ENCODE results near the gene WDR86. TPM values are rescaled to one million over a fixed set of nuclear protein-coding genes. Genes with fewer than 3 reads are reported as not detected.

WDR86 gene, protein sequence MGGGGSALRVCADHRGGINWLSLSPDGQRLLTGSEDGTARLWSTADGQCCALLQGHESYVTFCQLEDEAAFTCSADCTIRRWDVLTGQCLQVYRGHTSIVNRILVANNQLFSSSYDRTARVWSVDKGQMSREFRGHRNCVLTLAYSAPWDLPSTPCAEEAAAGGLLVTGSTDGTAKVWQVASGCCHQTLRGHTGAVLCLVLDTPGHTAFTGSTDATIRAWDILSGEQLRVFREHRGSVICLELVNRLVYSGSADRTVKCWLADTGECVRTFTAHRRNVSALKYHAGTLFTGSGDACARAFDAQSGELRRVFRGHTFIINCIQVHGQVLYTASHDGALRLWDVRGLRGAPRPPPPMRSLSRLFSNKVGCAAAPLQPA
- polyA plus RNA-seq (2012; ENCODE audit: low read depth, missing spikeins), result 0.23 TPM

DNA sequence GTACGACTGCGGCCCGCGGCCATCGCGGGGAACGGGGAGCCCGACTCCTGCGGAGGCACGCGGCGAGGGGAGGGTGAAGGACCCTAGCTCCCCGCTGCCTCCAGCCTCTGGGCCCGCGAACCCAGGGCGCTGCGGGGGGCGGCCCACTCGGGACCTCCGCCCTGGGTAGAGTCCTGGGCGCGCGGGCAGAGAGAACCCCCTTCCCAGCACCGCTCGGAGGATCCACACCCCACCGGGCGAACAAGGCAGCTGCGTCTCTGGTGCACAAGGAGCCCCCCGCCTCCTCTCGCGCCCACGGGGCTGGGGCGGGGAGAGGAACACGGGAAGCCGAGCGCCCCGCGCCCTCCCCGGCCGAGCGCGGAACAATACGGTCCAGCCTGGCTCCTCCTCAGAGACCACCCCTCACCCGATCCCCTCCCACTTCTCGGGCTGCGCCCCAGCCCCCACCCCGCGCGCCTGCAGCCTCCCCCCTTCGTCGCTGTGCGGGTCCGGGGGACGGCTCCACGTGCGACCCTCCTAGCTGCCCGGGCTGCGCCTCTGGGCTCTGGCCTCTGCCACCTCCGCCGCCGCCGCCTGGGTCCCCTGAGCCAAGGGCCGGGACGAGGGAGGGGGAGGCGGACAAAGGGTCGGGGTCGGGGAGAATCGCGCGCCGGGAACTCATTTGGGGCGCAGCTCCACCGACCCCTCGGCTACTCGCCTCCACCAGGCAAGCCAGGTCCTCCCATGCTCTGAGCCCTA is at the start of gene WDR86:
Gene WDR86, minus strand, starts transcription at position 372 of the 738 bp plus-strand sequence. CDS start 449 bp downstream, outside the sequence.
- FAIRE-seq, result no peak
- TF ChIP-seq POU2F2 (IDR thresholded peaks at IDR 0.05; ENCODE audit: low read depth, low read length), result no peak
- TF ChIP-seq TAF1 (IDR thresholded peaks at IDR 0.05; ENCODE audit: low read depth, low read length), result no peak
- no peak for TF ChIP-seq SPI1 (IDR thresholded peaks at IDR 0.05; ENCODE audit: low read depth, low read length)
- no peak for TF ChIP-seq POLR2AphosphoS5 (IDR thresholded peaks at IDR 0.05; ENCODE audit: low read depth, low read length)
- no peak for TF ChIP-seq POLR2A (IDR thresholded peaks at IDR 0.05; ENCODE audit: low read depth, low read length)
- no peak for TF ChIP-seq PAX5 (IDR thresholded peaks at IDR 0.05; ENCODE audit: insufficient read depth, low read length, severe bottlenecking)

DNA sequence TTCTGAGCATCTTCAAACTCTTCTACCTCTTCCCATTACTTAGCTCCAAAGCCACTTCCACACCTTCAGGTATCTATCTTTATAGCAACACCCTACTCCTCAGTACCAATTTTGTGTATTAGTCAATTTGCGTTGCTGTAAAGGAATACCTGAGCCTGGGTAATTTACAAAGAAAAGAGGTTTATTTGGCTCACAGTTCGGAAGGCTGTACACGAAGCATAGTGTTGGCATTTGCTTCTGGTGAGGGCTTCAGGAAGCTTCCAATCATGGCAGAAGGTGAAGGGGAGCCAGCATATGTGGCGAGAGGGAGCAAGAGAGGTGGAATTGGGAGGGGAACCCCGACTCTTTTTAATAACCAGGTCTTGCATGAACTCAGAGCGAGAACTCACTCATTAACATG is 47.7 kb upstream of the WDR86 start:
- TF ChIP-seq POLR2AphosphoS5 (IDR thresholded peaks at IDR 0.05; ENCODE audit: low read depth, low read length) (no peak), PAX5 (IDR thresholded peaks at IDR 0.05; ENCODE audit: insufficient read depth, low read length, severe bottlenecking) (no peak), TAF1 (IDR thresholded peaks at IDR 0.05; ENCODE audit: low read depth, low read length) (no peak), POLR2A (IDR thresholded peaks at IDR 0.05; ENCODE audit: low read depth, low read length) (no peak)
- DNase-seq (ENCODE audit: insufficient read length, low spot score) (no peak), FAIRE-seq (no peak)

More for the DNA sequence above, at the start of gene WDR86:
- DNase-seq (ENCODE audit: insufficient read length, low spot score), result peak; percentile 18

DNA sequence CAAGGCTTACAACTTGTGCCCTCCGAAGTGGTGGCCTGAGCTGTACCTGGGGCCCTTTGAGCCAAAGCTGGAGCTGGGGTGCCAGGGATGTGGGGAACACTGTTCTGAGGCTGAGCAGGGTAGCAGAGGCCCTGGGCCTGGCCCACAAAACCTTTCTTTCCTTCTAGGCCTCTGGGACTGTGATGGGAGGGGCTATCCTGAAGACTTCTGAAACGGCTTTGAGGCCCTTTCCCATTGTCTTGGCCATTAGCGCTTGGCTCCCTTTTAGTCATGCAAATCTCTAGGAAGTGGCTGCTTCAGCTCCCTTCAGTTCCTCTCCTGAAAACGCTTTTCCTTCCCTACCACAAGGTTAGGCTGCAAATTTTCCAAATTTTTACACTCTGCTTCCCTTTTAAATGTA is 46.9 kb upstream of the WDR86 start:
- FAIRE-seq (no peak), DNase-seq (ENCODE audit: insufficient read length, low spot score) (no peak)
- TF ChIP-seq TAF1 (IDR thresholded peaks at IDR 0.05; ENCODE audit: low read depth, low read length) (no peak), PAX5 (IDR thresholded peaks at IDR 0.05; ENCODE audit: insufficient read depth, low read length, severe bottlenecking) (no peak), POU2F2 (IDR thresholded peaks at IDR 0.05; ENCODE audit: low read depth, low read length) (no peak), POLR2AphosphoS5 (IDR thresholded peaks at IDR 0.05; ENCODE audit: low read depth, low read length) (no peak), POLR2A (IDR thresholded peaks at IDR 0.05; ENCODE audit: low read depth, low read length) (no peak), SPI1 (IDR thresholded peaks at IDR 0.05; ENCODE audit: low read depth, low read length) (no peak)

DNA sequence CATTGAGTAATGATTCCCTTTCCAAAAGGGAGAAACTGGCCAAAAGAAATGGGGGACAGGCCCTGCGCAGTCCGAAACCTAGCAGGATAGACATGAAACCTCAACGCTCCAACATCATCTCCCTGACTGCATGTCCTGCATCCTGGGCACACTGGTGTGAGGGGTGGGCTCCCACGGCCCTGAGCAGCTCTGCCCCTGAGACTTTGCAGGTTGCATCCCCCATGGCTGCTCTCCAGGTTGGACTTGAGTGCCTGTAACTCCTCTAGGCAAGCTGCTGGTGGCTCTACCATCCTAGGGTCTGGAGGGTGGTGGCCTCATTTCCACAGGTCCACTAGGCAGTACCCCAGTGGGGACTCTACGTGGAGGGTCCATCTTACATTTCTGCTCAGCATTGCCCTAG is 46.4 kb upstream of the WDR86 start:
- DNase-seq (ENCODE audit: insufficient read length, low spot score) (no peak), FAIRE-seq (no peak)
- no peak for TF ChIP-seq POU2F2 (IDR thresholded peaks at IDR 0.05; ENCODE audit: low read depth, low read length)
- no peak for TF ChIP-seq SPI1 (IDR thresholded peaks at IDR 0.05; ENCODE audit: low read depth, low read length)
- TF ChIP-seq POLR2AphosphoS5 (IDR thresholded peaks at IDR 0.05; ENCODE audit: low read depth, low read length), result no peak
- TF ChIP-seq POLR2A (IDR thresholded peaks at IDR 0.05; ENCODE audit: low read depth, low read length), result no peak
- no peak for TF ChIP-seq TAF1 (IDR thresholded peaks at IDR 0.05; ENCODE audit: low read depth, low read length)
- no peak for TF ChIP-seq PAX5 (IDR thresholded peaks at IDR 0.05; ENCODE audit: insufficient read depth, low read length, severe bottlenecking)

DNA sequence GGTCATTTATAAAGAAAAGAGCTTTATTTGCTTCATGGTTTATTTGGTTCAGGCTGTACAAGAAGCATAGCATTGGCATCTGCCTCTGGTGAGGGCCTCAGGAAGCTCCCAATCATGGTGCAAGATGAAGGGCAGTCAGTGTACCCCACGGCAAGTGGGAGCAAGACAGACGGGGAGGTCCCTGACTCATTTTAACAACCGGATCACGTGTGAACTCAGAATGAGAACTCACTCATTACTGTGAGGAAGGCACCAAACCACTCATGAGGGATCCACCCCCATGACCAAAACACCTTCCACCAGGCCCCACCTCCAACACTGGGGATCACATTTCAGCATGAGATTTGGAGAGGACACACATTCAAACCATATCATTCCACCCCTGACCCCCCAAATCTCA is 45.9 kb upstream of the WDR86 start:
- DNase-seq (ENCODE audit: insufficient read length, low spot score) (no peak), FAIRE-seq (no peak)
- no peak for TF ChIP-seq SPI1 (IDR thresholded peaks at IDR 0.05; ENCODE audit: low read depth, low read length)
- no peak for TF ChIP-seq PAX5 (IDR thresholded peaks at IDR 0.05; ENCODE audit: insufficient read depth, low read length, severe bottlenecking)
- TF ChIP-seq TAF1 (IDR thresholded peaks at IDR 0.05; ENCODE audit: low read depth, low read length), result no peak
- TF ChIP-seq POLR2AphosphoS5 (IDR thresholded peaks at IDR 0.05; ENCODE audit: low read depth, low read length), result no peak
- no peak for TF ChIP-seq POU2F2 (IDR thresholded peaks at IDR 0.05; ENCODE audit: low read depth, low read length)
- no peak for TF ChIP-seq POLR2A (IDR thresholded peaks at IDR 0.05; ENCODE audit: low read depth, low read length)

- no peak for FAIRE-seq
- TF ChIP-seq POLR2A (IDR thresholded peaks at IDR 0.05; ENCODE audit: low read depth, low read length), result no peak
- no peak for TF ChIP-seq POU2F2 (IDR thresholded peaks at IDR 0.05; ENCODE audit: low read depth, low read length)
- TF ChIP-seq SPI1 (IDR thresholded peaks at IDR 0.05; ENCODE audit: low read depth, low read length), result no peak
- TF ChIP-seq TAF1 (IDR thresholded peaks at IDR 0.05; ENCODE audit: low read depth, low read length), result no peak
- no peak for TF ChIP-seq PAX5 (IDR thresholded peaks at IDR 0.05; ENCODE audit: insufficient read depth, low read length, severe bottlenecking)
- TF ChIP-seq POLR2AphosphoS5 (IDR thresholded peaks at IDR 0.05; ENCODE audit: low read depth, low read length), result no peak
- no peak for DNase-seq (ENCODE audit: insufficient read length, low spot score)
Measured at GRCh38 chr7:151454932-151455530, 45.2 kb upstream of the WDR86 start.

GRCh38 chr7:151454305-151454704 is 44.5 kb upstream of the WDR86 start:
- DNase-seq (ENCODE audit: insufficient read length, low spot score) (no peak), FAIRE-seq (no peak)
- TF ChIP-seq POLR2A (IDR thresholded peaks at IDR 0.05; ENCODE audit: low read depth, low read length) (no peak), SPI1 (IDR thresholded peaks at IDR 0.05; ENCODE audit: low read depth, low read length) (no peak), POLR2AphosphoS5 (IDR thresholded peaks at IDR 0.05; ENCODE audit: low read depth, low read length) (no peak), PAX5 (IDR thresholded peaks at IDR 0.05; ENCODE audit: insufficient read depth, low read length, severe bottlenecking) (no peak), POU2F2 (IDR thresholded peaks at IDR 0.05; ENCODE audit: low read depth, low read length) (no peak), TAF1 (IDR thresholded peaks at IDR 0.05; ENCODE audit: low read depth, low read length) (no peak)

GRCh38 chr7:151453326-151453791 is 43.5 kb upstream of the WDR86 start:
- TF ChIP-seq SPI1 (IDR thresholded peaks at IDR 0.05; ENCODE audit: low read depth, low read length) (no peak), POLR2AphosphoS5 (IDR thresholded peaks at IDR 0.05; ENCODE audit: low read depth, low read length) (no peak), POU2F2 (IDR thresholded peaks at IDR 0.05; ENCODE audit: low read depth, low read length) (no peak), PAX5 (IDR thresholded peaks at IDR 0.05; ENCODE audit: insufficient read depth, low read length, severe bottlenecking) (no peak), POLR2A (IDR thresholded peaks at IDR 0.05; ENCODE audit: low read depth, low read length) (no peak), TAF1 (IDR thresholded peaks at IDR 0.05; ENCODE audit: low read depth, low read length) (no peak)
- DNase-seq (ENCODE audit: insufficient read length, low spot score), result no peak
- FAIRE-seq, result no peak
